Measurements from ENCODE around the gene SPIN2A. TPM values are rescaled to one million over a fixed set of nuclear protein-coding genes. Genes with fewer than 3 reads are reported as not detected.
"Not testable (repeated sequence)": the region's sequence is repeated elsewhere in the genome, so short reads cannot be mapped to it uniquely, and the experiment has no call there.

The SPIN2A gene
- total RNA-seq, 1 donor from 2014 or later, result 1.3 TPM

DNA sequence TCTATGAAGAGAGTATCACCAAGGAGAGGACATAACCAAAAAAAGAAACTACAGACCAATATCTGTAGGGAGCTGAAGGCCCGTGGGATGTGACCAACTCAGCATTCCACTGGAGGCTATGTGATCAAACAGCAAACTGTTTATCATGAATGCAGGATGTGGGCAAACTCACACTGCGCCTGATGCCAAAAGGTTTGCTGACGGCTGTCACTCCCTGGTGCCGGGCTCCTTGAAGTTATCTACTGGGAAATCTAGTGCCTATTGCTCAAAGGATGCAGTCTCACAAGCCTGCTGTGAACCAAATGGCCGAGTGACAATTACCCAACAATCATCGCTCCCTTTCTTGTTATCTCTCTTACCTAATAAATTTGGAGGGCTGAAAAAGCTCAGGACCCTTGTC lies 34.3 kb downstream of the SPIN2A start:
- DNase-seq (ENCODE audit: low spot score), result not testable (repeated sequence)

Other genes with a start within 250 kb of the SPIN2A start
- 7.7 TPM for gene SPIN3, start 141.9 kb downstream of the SPIN2A start, total RNA-seq
- 15.0 TPM for gene SPIN2B, start 15.8 kb downstream of the SPIN2A start, total RNA-seq
- gene FAAH2, start 149.3 kb upstream of the SPIN2A start, total RNA-seq, result 0.29 TPM

Measured in mesenteric fat pad (tissue), 1 donor.